ENCODE results near the gene FCN2. TPM values are rescaled to one million over a fixed set of nuclear protein-coding genes. Genes with fewer than 3 reads are reported as not detected.
A peak's percentile ranks its signal among the peaks of the same experiment; 100 is the strongest.

Gene FCN2
- total RNA-seq, 1 donor: not detected

- TF ChIP-seq CTCF (IDR thresholded peaks at IDR 0.05; ENCODE audit: extremely low read depth, low read depth, low read length): no peak
- Histone ChIP-seq H3K9me3 (ENCODE audit: low read depth, low read length) (no peaks in the 10 kb centered on the region), H3K36me3 (ENCODE audit: insufficient read depth, low read length) (no peaks in the 10 kb centered on the region), H3K4me1 (ENCODE audit: insufficient read depth, low read length) (peaks cover 4% of the 10 kb centered on the region), H3K4me2 (ENCODE audit: insufficient read depth, low read length) (no peak overlapping the region), H3K27ac (ENCODE audit: low read depth, low read length) (no peak overlapping the region), H2AFZ (ENCODE audit: low read length) (no peak overlapping the region), H3K79me2 (ENCODE audit: insufficient read depth, low read length) (no peaks in the 10 kb centered on the region), H4K20me1 (ENCODE audit: insufficient read depth, low read length) (no peaks in the 10 kb centered on the region), H3K4me3 (ENCODE audit: insufficient read depth, low read length) (no peak overlapping the region), H3K27me3 (ENCODE audit: insufficient read depth, low read length) (peaks cover 4% of the 10 kb centered on the region)
- no peak for DNase-seq (ENCODE audit: insufficient read length, low spot score, missing footprints)
These were observed 10.4 kb downstream of the FCN2 start for GRCh38 chr9:134891053-134891452.

- Histone ChIP-seq H2AFZ (ENCODE audit: low read length) (no peak overlapping the region), H4K20me1 (ENCODE audit: insufficient read depth, low read length) (no peaks in the 10 kb centered on the region), H3K27ac (ENCODE audit: low read depth, low read length) (no peak overlapping the region), H3K36me3 (ENCODE audit: insufficient read depth, low read length) (no peaks in the 10 kb centered on the region), H3K4me3 (ENCODE audit: insufficient read depth, low read length) (no peak overlapping the region), H3K9me3 (ENCODE audit: low read depth, low read length) (no peaks in the 10 kb centered on the region), H3K4me2 (ENCODE audit: insufficient read depth, low read length) (no peak overlapping the region), H3K79me2 (ENCODE audit: insufficient read depth, low read length) (no peaks in the 10 kb centered on the region), H3K4me1 (ENCODE audit: insufficient read depth, low read length) (peaks cover 4% of the 10 kb centered on the region), H3K27me3 (ENCODE audit: insufficient read depth, low read length) (peaks cover 4% of the 10 kb centered on the region)
- TF ChIP-seq CTCF (IDR thresholded peaks at IDR 0.05; ENCODE audit: extremely low read depth, low read depth, low read length): no peak
- peak; percentile 60 for DNase-seq (ENCODE audit: insufficient read length, low spot score, missing footprints)
These were observed 11.1 kb downstream of the FCN2 start for GRCh38 chr9:134891713-134892112.

GRCh38 chr9:134892221-134892620 lies 11.6 kb downstream of the FCN2 start:
- Histone ChIP-seq H3K27ac (ENCODE audit: low read depth, low read length) (no peak overlapping the region), H3K4me1 (ENCODE audit: insufficient read depth, low read length) (peaks cover 4% of the 10 kb centered on the region), H3K9me3 (ENCODE audit: low read depth, low read length) (no peaks in the 10 kb centered on the region), H4K20me1 (ENCODE audit: insufficient read depth, low read length) (no peaks in the 10 kb centered on the region), H3K27me3 (ENCODE audit: insufficient read depth, low read length) (peaks cover 3% of the 10 kb centered on the region), H2AFZ (ENCODE audit: low read length) (no peak overlapping the region), H3K4me3 (ENCODE audit: insufficient read depth, low read length) (no peak overlapping the region), H3K79me2 (ENCODE audit: insufficient read depth, low read length) (no peaks in the 10 kb centered on the region), H3K36me3 (ENCODE audit: insufficient read depth, low read length) (no peaks in the 10 kb centered on the region), H3K4me2 (ENCODE audit: insufficient read depth, low read length) (no peak overlapping the region)
- TF ChIP-seq CTCF (IDR thresholded peaks at IDR 0.05; ENCODE audit: extremely low read depth, low read depth, low read length): no peak
- DNase-seq (ENCODE audit: insufficient read length, low spot score, missing footprints): no peak

GRCh38 chr9:134892820-134893420 lies 12.3 kb downstream of the FCN2 start:
- peak; percentile 58 for DNase-seq (ENCODE audit: insufficient read length, low spot score, missing footprints)
- peaks cover 4% of the 10 kb centered on the region for H3K4me1 ChIP-seq (ENCODE audit: insufficient read depth, low read length)
- H4K20me1 ChIP-seq (ENCODE audit: insufficient read depth, low read length): no peaks in the 10 kb centered on the region
- no peak overlapping the region for H3K27ac ChIP-seq (ENCODE audit: low read depth, low read length)
- H3K27me3 ChIP-seq (ENCODE audit: insufficient read depth, low read length): peaks cover under 1% of the 10 kb centered on the region
- H3K9me3 ChIP-seq (ENCODE audit: low read depth, low read length): no peaks in the 10 kb centered on the region
- TF ChIP-seq CTCF (IDR thresholded peaks at IDR 0.05; ENCODE audit: extremely low read depth, low read depth, low read length): no peak
- no peak overlapping the region for H3K4me2 ChIP-seq (ENCODE audit: insufficient read depth, low read length)
- no peaks in the 10 kb centered on the region for H3K79me2 ChIP-seq (ENCODE audit: insufficient read depth, low read length)
- no peak overlapping the region for H3K4me3 ChIP-seq (ENCODE audit: insufficient read depth, low read length)
- H3K36me3 ChIP-seq (ENCODE audit: insufficient read depth, low read length): no peaks in the 10 kb centered on the region
- no peak overlapping the region for H2AFZ ChIP-seq (ENCODE audit: low read length)

Measured in osteoblast (primary cell).